ENCODE measurements around the gene SUSD1.
A peak's percentile ranks its signal among the peaks of the same experiment; 100 is the strongest.

Gene SUSD1

DNA sequence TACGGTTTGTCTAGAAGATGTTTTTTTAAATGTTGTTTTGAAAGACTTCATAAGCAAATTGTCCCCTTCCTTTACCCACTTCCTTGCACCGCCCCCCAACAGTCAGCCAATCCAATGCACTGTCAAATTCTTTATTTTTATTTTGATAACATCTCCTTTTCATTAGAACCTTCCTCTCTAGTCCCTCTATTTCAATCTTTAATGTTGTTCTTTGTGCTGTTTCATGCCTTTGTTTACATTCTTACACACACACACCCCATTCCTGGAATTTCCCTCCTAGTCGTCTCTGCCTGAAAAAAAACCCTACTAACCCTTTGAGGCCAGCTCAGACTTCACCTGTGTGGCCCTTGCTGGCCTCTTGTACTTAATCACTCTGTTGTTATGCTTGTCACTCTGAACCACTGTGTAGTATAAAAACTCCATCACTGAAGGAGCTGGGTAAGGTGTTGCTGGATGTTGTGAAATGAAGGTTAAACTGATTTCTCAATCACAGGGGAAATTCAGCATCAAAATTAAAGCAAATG lies 145.1 kb downstream of the SUSD1 start:
- no peak for DNase-seq (ENCODE audit: low read depth, low spot score)
- TF ChIP-seq, protein P1, sequence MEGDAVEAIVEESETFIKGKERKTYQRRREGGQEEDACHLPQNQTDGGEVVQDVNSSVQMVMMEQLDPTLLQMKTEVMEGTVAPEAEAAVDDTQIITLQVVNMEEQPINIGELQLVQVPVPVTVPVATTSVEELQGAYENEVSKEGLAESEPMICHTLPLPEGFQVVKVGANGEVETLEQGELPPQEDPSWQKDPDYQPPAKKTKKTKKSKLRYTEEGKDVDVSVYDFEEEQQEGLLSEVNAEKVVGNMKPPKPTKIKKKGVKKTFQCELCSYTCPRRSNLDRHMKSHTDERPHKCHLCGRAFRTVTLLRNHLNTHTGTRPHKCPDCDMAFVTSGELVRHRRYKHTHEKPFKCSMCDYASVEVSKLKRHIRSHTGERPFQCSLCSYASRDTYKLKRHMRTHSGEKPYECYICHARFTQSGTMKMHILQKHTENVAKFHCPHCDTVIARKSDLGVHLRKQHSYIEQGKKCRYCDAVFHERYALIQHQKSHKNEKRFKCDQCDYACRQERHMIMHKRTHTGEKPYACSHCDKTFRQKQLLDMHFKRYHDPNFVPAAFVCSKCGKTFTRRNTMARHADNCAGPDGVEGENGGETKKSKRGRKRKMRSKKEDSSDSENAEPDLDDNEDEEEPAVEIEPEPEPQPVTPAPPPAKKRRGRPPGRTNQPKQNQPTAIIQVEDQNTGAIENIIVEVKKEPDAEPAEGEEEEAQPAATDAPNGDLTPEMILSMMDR (IDR thresholded peaks at IDR 0.05; ENCODE audit: low read depth, low read length), result no peak
- H3K4me3 ChIP-seq (ENCODE audit: low read depth, low read length), result no peak overlapping the region
- in situ Hi-C loops (cut with HindIII; ENCODE audit: low sequenced_read_pairs), result no loop called here

GRCh38 chr9:112028242-112029221 lies 146.6 kb downstream of the SUSD1 start:
- TF ChIP-seq, protein P1 (IDR thresholded peaks at IDR 0.05; ENCODE audit: low read depth, low read length), result no peak
- in situ Hi-C loops (cut with HindIII; ENCODE audit: low sequenced_read_pairs), result no loop called here
- H3K4me3 ChIP-seq (ENCODE audit: low read depth, low read length), result no peak overlapping the region
- DNase-seq (ENCODE audit: low read depth, low spot score), result no peak

- in situ Hi-C loops (cut with HindIII; ENCODE audit: low sequenced_read_pairs), result no loop called here
- DNase-seq (ENCODE audit: low read depth, low spot score), result no peak
- H3K4me3 ChIP-seq (ENCODE audit: low read depth, low read length), result no peak overlapping the region
- TF ChIP-seq, protein P1 (IDR thresholded peaks at IDR 0.05; ENCODE audit: low read depth, low read length), result no peak
Observed at GRCh38 chr9:112025850-112026249, 149.2 kb downstream of the SUSD1 start.

DNA sequence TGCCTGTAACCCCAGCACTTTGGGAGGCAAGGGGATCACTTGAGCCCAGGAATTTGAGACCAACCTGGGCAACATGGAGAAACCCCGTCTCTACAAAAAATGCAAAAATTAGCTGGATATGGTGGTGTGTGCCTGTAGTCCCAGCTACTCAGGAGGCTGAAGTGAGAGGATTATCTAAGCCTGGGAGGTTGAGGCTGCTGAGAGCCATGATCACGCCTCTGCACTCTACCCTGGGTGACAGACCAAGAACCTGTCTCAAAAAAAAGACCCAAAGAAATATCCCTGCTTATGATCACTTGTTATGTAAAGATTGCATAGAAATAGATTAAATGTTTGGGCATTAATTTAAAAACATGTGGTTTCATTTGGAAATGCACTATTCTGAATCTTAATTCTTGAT lies 153.4 kb downstream of the SUSD1 start:
- TF ChIP-seq, protein P1 (IDR thresholded peaks at IDR 0.05; ENCODE audit: low read depth, low read length), result no peak
- no peak overlapping the region for H3K4me3 ChIP-seq (ENCODE audit: low read depth, low read length)
- in situ Hi-C loops (cut with HindIII; ENCODE audit: low sequenced_read_pairs), result no loop called here
- no peak for DNase-seq (ENCODE audit: low read depth, low spot score)

GRCh38 chr9:112020680-112021596 lies 154.2 kb downstream of the SUSD1 start:
- no peak overlapping the region for H3K4me3 ChIP-seq (ENCODE audit: low read depth, low read length)
- TF ChIP-seq, protein P1 (IDR thresholded peaks at IDR 0.05; ENCODE audit: low read depth, low read length), result no peak
- DNase-seq (ENCODE audit: low read depth, low spot score), result peak; percentile 52
- in situ Hi-C loops (cut with HindIII; ENCODE audit: low sequenced_read_pairs), result no loop called here

GRCh38 chr9:112017878-112018277 lies 157.2 kb downstream of the SUSD1 start:
- TF ChIP-seq, protein P1 (IDR thresholded peaks at IDR 0.05; ENCODE audit: low read depth, low read length), result no peak
- in situ Hi-C loops (cut with HindIII; ENCODE audit: low sequenced_read_pairs), result no loop called here

More at GRCh38 chr9:112017878-112018277, 157.2 kb downstream of the SUSD1 start:
- no peak for DNase-seq (ENCODE audit: low read depth, low spot score)
- no peak overlapping the region for H3K4me3 ChIP-seq (ENCODE audit: low read depth, low read length)
